Keratinocyte (primary cell): Measurements from ENCODE around the gene SLC6A17. TPM values are rescaled to one million over a fixed set of nuclear protein-coding genes. Genes with fewer than 3 reads are reported as not detected.

Experiments used
- DNase-seq: peaks from one replicate; pipeline ENCODE4 v3.0.0-alpha.2; 2011; ENCODE audit warnings: low read depth, missing footprints, low spot score
- FAIRE-seq: peaks from 2 replicates; lab custom pipeline; 2011; peaks lifted over from hg19 to GRCh38; lab: Jason Lieb, UNC
- H2AFZ ChIP-seq: 2 replicates; pipeline ENCODE4 v1.6.0; 2012; ENCODE audit warnings: low read length, control low read depth, inconsistent platforms; ENCODE audit not compliant: control insufficient read depth
- H3K27ac ChIP-seq: 2 replicates; pipeline ENCODE4 v1.5.1; 2011; ENCODE audit warnings: low read length; ENCODE audit not compliant: control insufficient read depth, insufficient read depth
- H3K27me3 ChIP-seq: 3 replicates; pipeline ENCODE4 v1.6.0; 2011; ENCODE audit warnings: low read length; ENCODE audit not compliant: control insufficient read depth, insufficient read depth; ENCODE audit errors: extremely low read depth
- H3K36me3 ChIP-seq, 2 experiments: 2 replicates in 1 of 2; 3 replicates in 1 of 2; pipeline ENCODE4 v1.5.1; 2011; ENCODE audit warnings: low read length in 2 of 2, mild to moderate bottlenecking in 1 of 2; ENCODE audit not compliant: control insufficient read depth in 2 of 2, insufficient read depth in 2 of 2; ENCODE audit errors: extremely low read depth in 1 of 2
- H3K4me1 ChIP-seq: 3 replicates; pipeline ENCODE4 v1.5.1; 2011; ENCODE audit warnings: low read length; ENCODE audit not compliant: control insufficient read depth, insufficient read depth; ENCODE audit errors: extremely low read depth
- H3K4me2 ChIP-seq: 3 replicates; pipeline ENCODE4 v1.6.0; 2011; ENCODE audit warnings: low read depth, low read length; ENCODE audit not compliant: control insufficient read depth, insufficient read depth; ENCODE audit errors: extremely low read depth
- H3K4me3 ChIP-seq, 3 experiments: fragments of 200-600 bp in 1 of 3; sonication (generic) in 1 of 3; 2 replicates in 2 of 3; 3 replicates in 1 of 3; pipeline ENCODE4 v1.5.1; 2011 to 2016; ENCODE audit warnings: low read length in 3 of 3, mild to moderate bottlenecking in 3 of 3, control low read depth in 2 of 3, inconsistent platforms in 1 of 3, low read depth in 1 of 3, mixed read lengths in 1 of 3, mixed run types in 1 of 3, moderate library complexity in 1 of 3; ENCODE audit not compliant: control insufficient read depth in 2 of 3, insufficient read depth in 2 of 3; ENCODE audit errors: extremely low read depth in 1 of 3
- H3K79me2 ChIP-seq: 2 replicates; pipeline ENCODE4 v1.6.0; 2012; ENCODE audit warnings: low read length; ENCODE audit not compliant: control insufficient read depth, insufficient read depth
- H3K9ac ChIP-seq: 3 replicates; pipeline ENCODE4 v1.6.0; 2011; ENCODE audit warnings: low read length; ENCODE audit not compliant: control insufficient read depth, insufficient read depth; ENCODE audit errors: extremely low read depth
- H3K9me1 ChIP-seq: 3 replicates; pipeline ENCODE4 v1.6.0; 2011; ENCODE audit warnings: low read length; ENCODE audit not compliant: control insufficient read depth, insufficient read depth; ENCODE audit errors: extremely low read depth
- H3K9me3 ChIP-seq: 2 replicates; pipeline ENCODE4 v1.5.1; 2012; ENCODE audit warnings: low read depth, low read length; ENCODE audit not compliant: control insufficient read depth
- H4K20me1 ChIP-seq: 3 replicates; pipeline ENCODE4 v1.6.0; 2011; ENCODE audit warnings: low read length; ENCODE audit not compliant: control insufficient read depth, insufficient read depth; ENCODE audit errors: extremely low read depth
- EZH2 ChIP-seq: IDR thresholded peaks from one replicate; pipeline ENCODE4 v1.6.1; 2012; ENCODE audit warnings: inconsistent platforms, mild to moderate bottlenecking, low read length, moderate library complexity
- dilution Hi-C: fragments of 300-500 bp; cut with MboI; formaldehyde crosslinking; loops from one replicate; pipeline ENCODE4 v1.7.0; 2020; ENCODE audit warnings: low sequenced_read_pairs; ENCODE audit not compliant: extremely low pct_ligation_motif_present
- polyA plus RNA-seq, 5 experiments: library from polyadenylated mRNA; depleted of rRNA in 3 of 5; stranded (reverse) in 3 of 5; stranded (forward) in 1 of 5; unstranded in 1 of 5; fragments of >200 nt; gene quantifications; 1 replicate in 1 of 5; 2 replicates in 3 of 5; 3 replicates in 1 of 5; pipeline versions ENCODE4 v1.2.1 to v1.2.3, GENCODE V29; 2011 to 2012; ENCODE audit warnings: missing spikeins in 2 of 5, low read depth in 1 of 5, low replicate concordance in 1 of 5
- TF ChIP-seq, protein P1 (sequence below), 3 experiments: IDR thresholded peaks in 1 of 3; conservative IDR thresholded peaks in 1 of 3; optimal IDR thresholded peaks in 1 of 3; 2 replicates in 2 of 3; 3 replicates in 1 of 3; pipeline versions ENCODE3 to v1.5.1; 2011; ENCODE audit warnings: low read length in 3 of 3, mild to moderate bottlenecking in 3 of 3, moderate library complexity in 2 of 3, control low read depth in 1 of 3, inconsistent platforms in 1 of 3; ENCODE audit not compliant: insufficient read depth in 2 of 3; ENCODE audit errors: extremely low read depth in 1 of 3

The SLC6A17 gene
- polyA plus RNA-seq, 1 donor (not counting 4 experiments of a cell fraction or from before 2014, with no cell fraction given): 0.25 TPM

DNA sequence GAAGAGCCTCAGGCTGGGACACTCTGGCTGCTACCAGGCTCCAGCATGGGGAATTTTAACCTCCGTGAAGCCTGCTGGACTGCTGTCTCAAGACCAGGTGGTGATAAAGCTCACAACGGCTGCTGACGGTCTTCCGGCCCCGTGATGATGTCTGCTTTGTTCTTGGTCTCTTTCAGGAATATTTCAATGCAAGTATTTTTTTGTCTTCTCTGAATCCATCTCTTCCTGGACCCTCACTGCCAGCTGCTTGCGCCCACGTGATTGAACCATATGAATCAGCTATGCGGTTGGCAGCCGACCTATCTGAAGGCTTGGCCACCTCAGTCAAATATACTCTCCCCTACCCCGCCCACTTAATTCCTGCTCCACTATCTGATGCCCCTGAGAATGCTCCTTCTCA, 14.6 kb upstream of the SLC6A17 start:
- no peaks in the 10 kb centered on the region for H3K9me3 ChIP-seq

GRCh38 chr1:110136911-110137310, 13.4 kb upstream of the SLC6A17 start:
- no peak for FAIRE-seq
- H3K27ac ChIP-seq: no peak overlapping the region
- no peaks in the 10 kb centered on the region for H3K79me2 ChIP-seq
- H3K36me3 ChIP-seq: no peaks in the 10 kb centered on the region
- H3K9me1 ChIP-seq: no peaks in the 10 kb centered on the region
- no peak overlapping the region for H2AFZ ChIP-seq
- no peak overlapping the region for H3K9ac ChIP-seq
- dilution Hi-C loops: no loop called here
- TF ChIP-seq, protein P1, sequence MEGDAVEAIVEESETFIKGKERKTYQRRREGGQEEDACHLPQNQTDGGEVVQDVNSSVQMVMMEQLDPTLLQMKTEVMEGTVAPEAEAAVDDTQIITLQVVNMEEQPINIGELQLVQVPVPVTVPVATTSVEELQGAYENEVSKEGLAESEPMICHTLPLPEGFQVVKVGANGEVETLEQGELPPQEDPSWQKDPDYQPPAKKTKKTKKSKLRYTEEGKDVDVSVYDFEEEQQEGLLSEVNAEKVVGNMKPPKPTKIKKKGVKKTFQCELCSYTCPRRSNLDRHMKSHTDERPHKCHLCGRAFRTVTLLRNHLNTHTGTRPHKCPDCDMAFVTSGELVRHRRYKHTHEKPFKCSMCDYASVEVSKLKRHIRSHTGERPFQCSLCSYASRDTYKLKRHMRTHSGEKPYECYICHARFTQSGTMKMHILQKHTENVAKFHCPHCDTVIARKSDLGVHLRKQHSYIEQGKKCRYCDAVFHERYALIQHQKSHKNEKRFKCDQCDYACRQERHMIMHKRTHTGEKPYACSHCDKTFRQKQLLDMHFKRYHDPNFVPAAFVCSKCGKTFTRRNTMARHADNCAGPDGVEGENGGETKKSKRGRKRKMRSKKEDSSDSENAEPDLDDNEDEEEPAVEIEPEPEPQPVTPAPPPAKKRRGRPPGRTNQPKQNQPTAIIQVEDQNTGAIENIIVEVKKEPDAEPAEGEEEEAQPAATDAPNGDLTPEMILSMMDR (optimal IDR thresholded peaks at IDR 0.05 in 1 of 3, IDR thresholded peaks at IDR 0.05 in 1 of 3, conservative IDR thresholded peaks at IDR 0.05 in 1 of 3; ENCODE audit: extremely low read depth in 1 of 3, insufficient read depth in 2 of 3, low read length in 3 of 3): no peak
- TF ChIP-seq EZH2: no peak
- DNase-seq: no peak
- no peak overlapping the region for H3K4me3 ChIP-seq
- H3K4me1 ChIP-seq: no peaks in the 10 kb centered on the region
- no peaks in the 10 kb centered on the region for H3K9me3 ChIP-seq
- H4K20me1 ChIP-seq: no peaks in the 10 kb centered on the region
- peaks cover 19% of the 10 kb centered on the region for H3K27me3 ChIP-seq
- no peak overlapping the region for H3K4me2 ChIP-seq

More for the DNA sequence above, 14.6 kb upstream of the SLC6A17 start:
- no peak for FAIRE-seq
- Histone ChIP-seq H3K4me3 (no peak overlapping the region), H3K9me1 (no peaks in the 10 kb centered on the region), H3K27me3 (peaks cover 29% of the 10 kb centered on the region), H3K36me3 (no peaks in the 10 kb centered on the region), H3K4me1 (no peaks in the 10 kb centered on the region), H4K20me1 (no peaks in the 10 kb centered on the region), H3K4me2 (no peak overlapping the region), H3K27ac (no peak overlapping the region), H2AFZ (no peak overlapping the region), H3K79me2 (no peaks in the 10 kb centered on the region), H3K9ac (no peak overlapping the region)
- dilution Hi-C loops: no loop called here
- no peak for TF ChIP-seq EZH2
- TF ChIP-seq, protein P1 (optimal IDR thresholded peaks at IDR 0.05 in 1 of 3, IDR thresholded peaks at IDR 0.05 in 1 of 3, conservative IDR thresholded peaks at IDR 0.05 in 1 of 3; ENCODE audit: extremely low read depth in 1 of 3, insufficient read depth in 2 of 3, low read length in 3 of 3): no peak
- DNase-seq: no peak
